CD1c-positive myeloid dendritic cell (primary cell): ENCODE measurements around the gene ZNF687.

ENCODE experiments used
- DNase-seq: peaks from one replicate; pipeline ENCODE4 v3.0.0-alpha.2; 2016; ENCODE audit errors: extremely low spot score

Gene ZNF687

GRCh38 chr1:151282883-151283725, 1.0 kb downstream of the ZNF687 start:
- peak; percentile 74 for DNase-seq

GRCh38 chr1:151284013-151284577, 2.0 kb downstream of the ZNF687 start:
- no peak for DNase-seq

- DNase-seq: no peak
Observed at GRCh38 chr1:151286619-151287340, 4.7 kb downstream of the ZNF687 start.

- DNase-seq: no peak
Observed at GRCh38 chr1:151287341-151287699, 5.2 kb downstream of the ZNF687 start.

GRCh38 chr1:151287767-151288500, 5.8 kb downstream of the ZNF687 start:
- no peak for DNase-seq

- no peak for DNase-seq
Observed at GRCh38 chr1:151288502-151288901, 6.4 kb downstream of the ZNF687 start.

GRCh38 chr1:151289080-151289935, 7.2 kb downstream of the ZNF687 start:
- DNase-seq: no peak

GRCh38 chr1:151289991-151290708, 8.1 kb downstream of the ZNF687 start:
- DNase-seq: no peak

- no peak for DNase-seq
Observed at GRCh38 chr1:151290709-151291303, 8.7 kb downstream of the ZNF687 start.

- DNase-seq: no peak
Observed at GRCh38 chr1:151292207-151293030, 10.3 kb downstream of the ZNF687 start.

GRCh38 chr1:151293093-151293492, 11.0 kb downstream of the ZNF687 start:
- DNase-seq: no peak

- no peak for DNase-seq
Observed at GRCh38 chr1:151294742-151295462, 12.8 kb downstream of the ZNF687 start.

GRCh38 chr1:151309811-151310323, 27.8 kb downstream of the ZNF687 start:
- no peak for DNase-seq

- peak; percentile 8 for DNase-seq
Observed at GRCh38 chr1:151311011-151311410, 28.9 kb downstream of the ZNF687 start.

- peak; percentile 96 for DNase-seq
Observed at GRCh38 chr1:151311589-151312331, 29.7 kb downstream of the ZNF687 start.

- DNase-seq: peak; percentile 35
Observed at GRCh38 chr1:151312411-151312810, 30.3 kb downstream of the ZNF687 start.

GRCh38 chr1:151312826-151313225, 30.7 kb downstream of the ZNF687 start:
- no peak for DNase-seq

- DNase-seq: no peak
Observed at GRCh38 chr1:151313501-151313900, 31.4 kb downstream of the ZNF687 start.
